Panc1 (cell line): ENCODE results near the gene HDAC7. TPM values are rescaled to one million over a fixed set of nuclear protein-coding genes. Genes with fewer than 3 reads are reported as not detected.

Experiments
- ATAC-seq: fragments of 200-7000 bp; cut with Tn5 transposase; 2 replicates; pipeline ENCODE4 v1.9.1; 2020; ENCODE audit warnings: mild to moderate bottlenecking, moderate library complexity
- BruUV-seq: library from RNA; stranded (reverse); fragments of 400-500 nt; replicated peaks from 2 replicates; lab custom pipeline; 2021; lab: Mats Ljungman, UMichigan
- CTCF ChIA-PET: fragments of 300-600 bp; sonication (Branson Sonifier 250); formaldehyde crosslinking; loops from one replicate; lab custom pipeline; 2022; ENCODE audit warnings: antibody characterized with exemption; lab: Charles Lee
- POLR2A ChIA-PET: fragments of 300-600 bp; sonication (Branson Sonifier 250); formaldehyde crosslinking; loops from one replicate; lab custom pipeline; 2022; ENCODE audit warnings: antibody characterized with exemption; lab: Charles Lee
- DNase-seq: peaks from one replicate; pipeline ENCODE4 v3.0.0-alpha.2; 2010; ENCODE audit warnings: low read depth, low spot score
- H3K27ac ChIP-seq: 2 replicates; pipeline ENCODE4 v1.5.1; 2011; ENCODE audit warnings: mild to moderate bottlenecking, low read length, inconsistent platforms
- H3K27me3 ChIP-seq: fragments of 200-500 bp; sonication (Bioruptor generic); 2 replicates; pipeline ENCODE4 v1.6.0; 2014; ENCODE audit warnings: low read length, inconsistent platforms; ENCODE audit not compliant: control insufficient read depth, insufficient read depth
- H3K36me3 ChIP-seq: fragments of 200-500 bp; sonication (Bioruptor generic); 2 replicates; pipeline ENCODE4 v1.5.1; 2014; ENCODE audit warnings: inconsistent platforms, mild to moderate bottlenecking, low read length, moderate library complexity; ENCODE audit not compliant: control insufficient read depth, insufficient read depth
- H3K4me1 ChIP-seq: 2 replicates; pipeline ENCODE4 v1.5.1; 2011; ENCODE audit warnings: inconsistent platforms, mild to moderate bottlenecking, low read length, moderate library complexity; ENCODE audit not compliant: control insufficient read depth, insufficient read depth
- H3K4me3 ChIP-seq, 2 experiments: 2 replicates each; pipeline ENCODE4 v1.5.1; 2011 to 2012; ENCODE audit warnings: low read depth in 2 of 2, low read length in 2 of 2, mild to moderate bottlenecking in 2 of 2, inconsistent platforms in 1 of 2, moderate library complexity in 1 of 2
- H3K9me3 ChIP-seq: fragments of 200-500 bp; sonication (Bioruptor generic); 2 replicates; pipeline ENCODE4 v1.5.1; 2014; ENCODE audit warnings: low read depth, mild to moderate bottlenecking, inconsistent platforms, low read length, moderate library complexity; ENCODE audit not compliant: control insufficient read depth, insufficient read depth
- CTCF ChIP-seq: fragments of 450-650 bp; IDR thresholded peaks from 2 replicates; pipeline ENCODE4 v1.5.1; 2017; ENCODE audit warnings: mild to moderate bottlenecking
- POLR2AphosphoS5 ChIP-seq: IDR thresholded peaks from 2 replicates; pipeline ENCODE4 v1.6.1; 2012; ENCODE audit warnings: mild to moderate bottlenecking, low read depth, low read length, moderate library complexity
- REST ChIP-seq, 2 experiments: IDR thresholded peaks; 2 replicates each; pipeline ENCODE4 v1.6.1; 2011 to 2012; ENCODE audit warnings: low read depth in 2 of 2, control low read depth in 1 of 2, low read length in 1 of 2, mild to moderate bottlenecking in 1 of 2, moderate library complexity in 1 of 2; ENCODE audit not compliant: insufficient read depth in 1 of 2
- SIN3A ChIP-seq: IDR thresholded peaks from 2 replicates; pipeline ENCODE4 v1.6.1; 2012; ENCODE audit warnings: low read depth, mild to moderate bottlenecking, low read length, moderate library complexity, borderline replicate concordance; ENCODE audit not compliant: insufficient read depth
- TCF7L2 ChIP-seq: IDR thresholded peaks from 2 replicates; pipeline ENCODE4 v1.6.1; 2011; ENCODE audit warnings: mild to moderate bottlenecking, low read depth, low read length, inconsistent platforms
- in situ Hi-C: cut with HindIII; loops from 2 replicates; pipeline ENCODE4 v1.10.0; 2016; ENCODE audit warnings: low sequenced_read_pairs, low pct_unique_long_range_greater_than_20kb
- intact Hi-C: fragments of 100-400 bp; cut with micrococcal nuclease; formaldehyde crosslinking; loops from one replicate; pipeline ENCODE4 v1.10.0; 2022; ENCODE audit not compliant: unreplicated experiment
- total RNA-seq: library from RNA; stranded (reverse); gene quantifications from one replicate; pipeline ENCODE4 v1.2.1, GENCODE V29; 2021; ENCODE audit not compliant: unreplicated experiment

The HDAC7 gene
- total RNA-seq, 1 experiment from 2014 or later = 84.2 TPM

- Histone ChIP-seq H3K27me3 (no peaks in the 10 kb centered on the region), H3K9me3 (no peaks in the 10 kb centered on the region), H3K4me1 (peaks cover 46% of the 10 kb centered on the region), H3K4me3 (no peak overlapping the region), H3K36me3 (no peaks in the 10 kb centered on the region; the same call in 1 of the 2 replicates), H3K27ac (peak overlapping the region; percentile 70; the same call in 1 of the 2 replicates)
- BruUV-seq = no TSS peak
- in situ Hi-C loops (no loop called here), intact Hi-C loops (no loop called here)
- POLR2A ChIA-PET = no interaction called here
- no peak for DNase-seq
- CTCF ChIA-PET = no interaction called here
- ATAC-seq = no peak
- no peak for TF ChIP-seq CTCF
- TF ChIP-seq REST (IDR thresholded peaks at IDR 0.05; ENCODE audit: insufficient read depth in 1 of 2, low read depth in 2 of 2, low read length in 1 of 2) = no peak
- no peak for TF ChIP-seq TCF7L2
- no peak for TF ChIP-seq POLR2AphosphoS5
- TF ChIP-seq SIN3A = no peak
Measured at GRCh38 chr12:47774663-47775062, 45.0 kb downstream of the HDAC7 start.

GRCh38 chr12:47773858-47774580 is 45.7 kb downstream of the HDAC7 start:
- Histone ChIP-seq H3K4me1 (peaks cover 50% of the 10 kb centered on the region), H3K27ac (peak overlapping the region; percentile 79), H3K9me3 (no peaks in the 10 kb centered on the region), H3K27me3 (no peaks in the 10 kb centered on the region), H3K36me3 (no peaks in the 10 kb centered on the region; the same call in 1 of the 2 replicates), H3K4me3 (peak overlapping the region; percentile 67 to 70)
- in situ Hi-C loops = no loop called here
- no peak for DNase-seq
- TF ChIP-seq TCF7L2 = no peak
- no peak for TF ChIP-seq CTCF
- TF ChIP-seq POLR2AphosphoS5 = no peak
- no TSS peak for BruUV-seq
- CTCF ChIA-PET = interaction anchor here (0.6 kb wide), 1 partner anchor 30 kb away, joined by 3 read pairs; no protein-coding TSS in a partner anchor
- intact Hi-C loops = no loop called here
- POLR2A ChIA-PET = interaction anchor here (0.9 kb wide), 1 partner anchor 59 kb away, joined by 4 read pairs; no protein-coding TSS in a partner anchor
- no peak for ATAC-seq
